NCI-H1930 (cell line): ENCODE data around the gene TRPM8.

Experiments
- DNase-seq, 2 experiments: peaks; one replicate each; lab custom pipeline; 2025; lab: John Stamatoyannopoulos, UW

The TRPM8 gene

GRCh38 chr2:234002281-234002680 is 85.1 kb downstream of the TRPM8 start:
- no peak for DNase-seq

GRCh38 chr2:234003972-234004617 is 86.9 kb downstream of the TRPM8 start:
- no peak for DNase-seq

GRCh38 chr2:234005126-234005525 is 88.0 kb downstream of the TRPM8 start:
- DNase-seq: no peak

- DNase-seq: no peak
Observed at GRCh38 chr2:234006501-234006900, 89.3 kb downstream of the TRPM8 start.

GRCh38 chr2:234014427-234014826 is 97.3 kb downstream of the TRPM8 start:
- DNase-seq: no peak

GRCh38 chr2:234015861-234016260 is 98.7 kb downstream of the TRPM8 start:
- DNase-seq: no peak

GRCh38 chr2:234019896-234020295 is 102.7 kb downstream of the TRPM8 start:
- DNase-seq: no peak

GRCh38 chr2:234020332-234020731 is 103.2 kb downstream of the TRPM8 start:
- DNase-seq: no peak

GRCh38 chr2:234022424-234022823 is 105.3 kb downstream of the TRPM8 start:
- DNase-seq: no peak

- no peak for DNase-seq
Observed at GRCh38 chr2:234024304-234024703, 107.1 kb downstream of the TRPM8 start.

- no peak for DNase-seq
Observed at GRCh38 chr2:234025466-234025865, 108.3 kb downstream of the TRPM8 start.

GRCh38 chr2:234025891-234026401 is 108.8 kb downstream of the TRPM8 start:
- DNase-seq: no peak

GRCh38 chr2:234026693-234027254 is 109.6 kb downstream of the TRPM8 start:
- DNase-seq: no peak

GRCh38 chr2:234027641-234028040 is 110.5 kb downstream of the TRPM8 start:
- no peak for DNase-seq

- no peak for DNase-seq
Observed at GRCh38 chr2:234029150-234029733, 112.1 kb downstream of the TRPM8 start.

GRCh38 chr2:234031207-234031606 is 114.0 kb downstream of the TRPM8 start:
- no peak for DNase-seq

GRCh38 chr2:234032279-234032856 is 115.2 kb downstream of the TRPM8 start:
- DNase-seq: no peak

- DNase-seq: no peak
Observed at GRCh38 chr2:234033174-234033573, 116.0 kb downstream of the TRPM8 start.

GRCh38 chr2:234033885-234034284 is 116.7 kb downstream of the TRPM8 start:
- DNase-seq: no peak

GRCh38 chr2:234038076-234038802 is 121.1 kb downstream of the TRPM8 start:
- no peak for DNase-seq

GRCh38 chr2:234044157-234044556 is 127.0 kb downstream of the TRPM8 start:
- DNase-seq: no peak

- DNase-seq: no peak
Observed at GRCh38 chr2:234046521-234046920, 129.3 kb downstream of the TRPM8 start.
